Adipose tissue (tissue), 3 donors: Measurements from ENCODE around the gene LRRC41. TPM values are rescaled to one million over a fixed set of nuclear protein-coding genes. Genes with fewer than 3 reads are reported as not detected.
A peak's percentile ranks its signal among the peaks of the same experiment; 100 is the strongest.
"Not testable (repeated sequence)": the region's sequence is repeated elsewhere in the genome, so short reads cannot be mapped to it uniquely, and the experiment has no call there.

Source experiments
- H3K27ac ChIP-seq: one replicate; pipeline ENCODE4 v1.5.1; 2013; ENCODE audit warnings: low read depth, low read length
- WGBS, 3 donors: extraction: QIAGEN DNeasy Blood & Tissue Kit; methylation state at CpG; one replicate each; pipeline ENCODE4 v1.1.7; 2013; 5-methylcytosine and 5-hydroxymethylcytosine counted together
- polyA plus RNA-seq, 3 donors: library from polyadenylated mRNA; stranded (reverse); fragments of 200-250 nt; gene quantifications; one replicate each; pipeline ENCODE4 v1.2.3, GENCODE V29; 2013
- donor health status: healthy with polysubstance abuse.
- donor health status: Bipolar disorder and iron deficiency.
- donor health status: healthy.

LRRC41 gene
- polyA plus RNA-seq, 3 donors: 29.5 to 52.7 (median 33.1) TPM

DNA sequence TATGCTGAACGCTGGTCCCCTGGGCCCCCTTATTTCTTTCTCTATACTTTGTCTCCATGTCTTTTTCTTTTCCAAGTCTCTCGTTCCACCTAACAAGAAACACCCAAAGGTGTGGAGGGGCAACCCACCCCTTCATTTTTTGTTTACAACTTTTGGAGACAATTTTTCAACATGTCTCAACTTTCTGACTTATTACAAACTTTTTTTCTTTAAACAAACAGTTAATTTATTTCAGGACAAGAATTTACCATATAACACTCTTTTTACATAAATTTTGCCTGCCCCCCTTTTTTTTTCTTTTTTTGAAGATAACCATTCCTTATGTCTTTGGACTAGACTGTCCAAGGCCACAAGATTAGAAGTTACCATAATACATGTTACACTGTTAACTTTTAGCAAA, 27.0 kb upstream of the LRRC41 start:
- WGBS, 3 donors: 82 to 85% (median 83%) methylated on average over 2 of the region's 2 CpGs
- not testable (repeated sequence) for H3K27ac ChIP-seq

GRCh38 chr1:46329807-46330206, 26.4 kb upstream of the LRRC41 start:
- WGBS, 3 donors: 45 to 76% (median 48%) methylated on average over 4 to 7 of the region's 7 CpGs
- H3K27ac ChIP-seq: not testable (repeated sequence)

DNA sequence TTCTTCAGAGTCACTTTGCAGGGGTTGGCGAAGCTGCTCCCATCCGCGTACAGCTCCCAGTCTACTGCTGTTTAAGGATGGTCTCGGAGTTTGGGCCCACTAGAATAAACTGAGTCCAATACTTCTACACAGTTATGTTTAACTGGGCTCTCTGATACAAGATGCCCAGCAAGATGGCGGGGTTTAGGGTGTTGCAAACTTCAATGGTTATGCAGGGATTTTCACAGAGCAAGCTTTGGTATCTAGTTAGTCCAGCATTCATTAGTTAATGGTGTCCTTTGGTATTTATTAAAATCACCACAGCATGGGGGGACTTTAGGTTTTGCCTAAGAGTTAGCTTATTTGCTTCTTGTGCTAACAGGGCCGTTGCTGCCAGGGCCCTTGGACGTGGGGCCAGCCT, 24.8 kb upstream of the LRRC41 start:
- WGBS, 3 donors: 89 to 94% (median 94%) methylated on average over 7 of the region's 7 CpGs

GRCh38 chr1:46325285-46326076, 22.1 kb upstream of the LRRC41 start:
- not testable (repeated sequence) for H3K27ac ChIP-seq
- 86 to 91% (median 88%) methylated on average over 11 of the region's 11 CpGs for WGBS, 3 donors

More for the DNA sequence above, 24.8 kb upstream of the LRRC41 start:
- not testable (repeated sequence) for H3K27ac ChIP-seq

DNA sequence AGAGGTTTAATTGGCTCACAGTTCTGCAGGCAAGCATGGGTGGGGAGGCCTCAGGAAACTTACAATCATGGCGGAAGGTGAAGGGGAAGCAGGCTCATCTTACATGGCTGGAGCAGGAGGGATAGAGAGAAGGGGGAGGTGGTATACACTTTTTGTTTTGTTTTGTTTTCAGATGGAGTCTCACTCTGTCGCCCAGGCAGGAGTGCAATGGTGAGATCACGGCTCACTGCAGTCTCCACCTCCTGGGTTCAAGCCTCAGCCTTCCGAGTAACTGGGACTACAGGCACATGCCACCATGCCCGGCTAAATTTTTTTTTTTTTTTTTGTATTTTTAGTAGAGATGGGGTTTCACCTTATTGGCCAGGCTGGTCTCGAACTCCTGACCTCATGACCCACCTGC, 18.8 kb upstream of the LRRC41 start:
- WGBS, 3 donors: 91 to 97% (median 92%) methylated on average over 6 of the region's 6 CpGs
- not testable (repeated sequence) for H3K27ac ChIP-seq

- 75 to 88% (median 84%) methylated on average over 11 to 13 of the region's 13 CpGs for WGBS, 3 donors
These were observed 16.8 kb upstream of the LRRC41 start for GRCh38 chr1:46319960-46320914.

GRCh38 chr1:46319301-46319700, 15.9 kb upstream of the LRRC41 start:
- 92 to 95% (median 94%) methylated on average over 6 of the region's 6 CpGs for WGBS, 3 donors
- H3K27ac ChIP-seq: not testable (repeated sequence)

More at GRCh38 chr1:46319960-46320914, 16.8 kb upstream of the LRRC41 start:
- not testable (repeated sequence) for H3K27ac ChIP-seq

- no peak overlapping the region for H3K27ac ChIP-seq
- WGBS, 3 donors: 93 to 100% (median 98%) methylated on average over 1 of the region's 1 CpG
These were observed 13.9 kb upstream of the LRRC41 start for GRCh38 chr1:46317323-46317722.

- no peak overlapping the region for H3K27ac ChIP-seq
- WGBS, 3 donors: 88 to 94% (median 93%) methylated on average over 3 of the region's 3 CpGs
These were observed 12.4 kb upstream of the LRRC41 start for GRCh38 chr1:46315669-46316403.

GRCh38 chr1:46310321-46310720, 6.9 kb upstream of the LRRC41 start:
- 96 to 98% (median 98%) methylated on average over 4 of the region's 4 CpGs for WGBS, 3 donors
- no peak overlapping the region for H3K27ac ChIP-seq

DNA sequence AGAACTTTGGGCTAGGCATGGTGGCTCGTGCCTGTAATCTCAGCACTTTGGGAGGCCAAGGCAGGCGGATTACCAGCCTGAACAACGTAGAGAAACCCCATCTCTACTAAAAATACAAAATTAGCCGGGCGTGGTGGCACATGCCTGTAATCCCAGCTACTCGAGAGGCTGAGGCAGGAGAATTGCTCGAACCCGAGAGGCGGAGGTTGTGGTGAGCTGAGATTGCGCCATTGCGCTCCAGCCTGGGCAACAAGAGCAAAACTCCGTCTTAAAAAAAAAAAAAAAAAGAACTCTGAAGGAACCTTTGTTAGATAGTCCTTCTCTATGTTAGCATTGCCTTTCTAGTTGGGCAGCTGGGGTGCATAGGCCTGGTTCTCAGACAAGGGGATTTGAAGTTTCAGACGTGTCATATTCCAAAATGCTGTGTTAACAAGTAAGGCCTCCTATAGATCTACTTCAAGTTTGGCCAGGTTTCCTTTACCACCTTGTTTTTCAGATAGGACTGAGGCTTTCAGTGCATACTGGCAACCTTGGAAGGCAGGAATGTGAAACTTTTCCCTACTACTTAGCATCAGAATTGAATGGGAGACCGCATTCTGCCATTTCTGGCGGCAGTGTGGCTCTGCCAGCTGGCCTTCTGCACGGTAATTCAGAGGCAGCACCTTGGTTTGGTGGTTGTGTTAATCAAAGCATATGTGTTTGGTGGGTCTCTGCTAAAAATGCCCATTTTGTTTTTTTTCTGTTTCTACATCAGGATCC, 6.2 kb upstream of the LRRC41 start:
- H3K27ac ChIP-seq: no peak overlapping the region
- WGBS, 3 donors: 75 to 89% (median 78%) methylated on average over 16 of the region's 16 CpGs

DNA sequence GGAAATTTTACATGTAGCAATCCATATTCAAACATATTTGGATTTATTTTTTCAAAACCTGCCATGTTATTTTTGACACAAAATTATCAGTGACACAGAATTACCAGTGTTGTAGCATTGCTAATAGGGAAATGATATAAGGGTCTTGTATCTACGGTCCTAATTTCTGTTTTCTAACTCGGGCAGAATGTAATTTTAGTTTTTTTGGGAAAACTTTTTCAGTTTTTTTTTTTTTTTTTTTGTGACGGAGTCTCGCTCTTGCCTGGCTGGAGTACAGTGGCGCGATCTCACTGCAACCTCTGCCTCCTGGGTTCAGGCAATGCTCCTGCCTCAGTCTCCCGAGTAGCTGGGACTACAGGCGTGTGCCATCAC, 2.7 kb upstream of the LRRC41 start:
- WGBS, 3 donors: 92 to 94% (median 94%) methylated on average over 8 of the region's 8 CpGs
- H3K27ac ChIP-seq: no peak overlapping the region

- no peak overlapping the region for H3K27ac ChIP-seq
- 0 to 1% (median 0%) methylated on average over 14 of the region's 14 CpGs for WGBS, 3 donors
These were observed 483 bp upstream of the LRRC41 start for GRCh38 chr1:46303872-46304326.

DNA sequence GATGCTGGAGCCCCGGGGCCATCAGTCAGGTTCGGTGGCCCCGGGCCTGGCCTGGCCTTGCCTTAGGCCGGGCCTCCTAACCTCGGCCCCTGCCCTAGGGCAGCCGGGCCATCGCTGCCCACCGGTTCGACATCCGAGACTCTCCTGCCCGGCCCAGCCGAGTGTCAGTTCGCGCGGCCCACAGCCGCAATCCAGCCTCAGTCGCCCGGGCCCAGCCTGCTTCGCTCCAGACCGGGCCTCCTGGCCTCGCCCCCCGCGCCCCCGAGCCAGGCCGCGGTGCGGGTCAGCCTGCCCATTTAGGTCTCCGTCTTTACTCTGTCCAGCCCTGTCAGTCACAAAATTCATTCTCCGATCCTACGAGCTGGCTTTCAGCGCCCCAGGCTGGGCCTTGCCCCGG, 777 bp downstream of the LRRC41 start:
- WGBS, 3 donors: 0 to 1% (median 0%) methylated on average over 30 to 32 of the region's 32 CpGs
- peak overlapping the region; percentile 97 for H3K27ac ChIP-seq

DNA sequence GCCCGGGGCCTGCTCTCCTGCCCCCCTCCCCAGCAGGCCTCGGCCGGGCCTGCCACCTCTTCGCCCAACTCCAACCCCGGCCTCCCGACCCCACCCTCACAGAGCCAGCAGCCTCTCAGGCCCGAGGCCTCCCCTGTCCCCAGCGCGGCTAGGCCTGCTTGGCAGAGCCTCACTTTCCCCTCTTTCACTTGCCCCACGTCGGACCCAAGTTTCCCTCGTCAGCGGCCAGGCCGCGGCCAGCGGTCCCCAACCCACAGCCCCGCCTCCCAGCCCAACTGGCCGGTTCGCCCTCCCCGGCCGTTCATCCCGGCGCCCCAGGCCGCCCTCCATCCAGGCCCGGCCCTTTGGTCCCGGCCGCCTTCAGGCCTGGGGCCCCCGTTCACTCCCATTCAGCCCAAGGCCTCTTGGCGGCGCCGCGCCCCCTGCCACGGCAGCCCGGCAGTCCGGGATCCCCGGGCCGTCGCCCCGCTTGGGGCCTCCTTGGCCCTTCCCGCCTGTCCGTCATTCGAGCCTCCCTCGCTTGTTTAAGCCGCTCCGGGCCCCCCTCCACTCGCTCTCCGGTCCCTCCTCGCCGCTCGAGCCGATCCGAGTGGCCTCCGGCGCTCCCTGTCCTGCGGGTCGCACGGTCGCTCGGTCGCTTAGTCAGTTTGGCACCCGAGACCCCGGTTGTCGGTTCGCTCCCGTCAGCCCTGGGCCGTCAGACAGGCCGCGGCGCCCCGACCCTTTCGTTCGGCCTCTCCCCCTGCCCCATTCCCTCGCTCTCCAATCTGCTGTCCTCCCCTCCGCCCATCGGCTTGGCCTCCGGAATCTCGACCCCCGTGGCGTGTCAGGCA, 1.4 kb downstream of the LRRC41 start:
- WGBS, 3 donors: 0 to 1% (median 0%) methylated on average over 51 to 79 of the region's 79 CpGs
- H3K27ac ChIP-seq: peak overlapping the region; percentile 97

DNA sequence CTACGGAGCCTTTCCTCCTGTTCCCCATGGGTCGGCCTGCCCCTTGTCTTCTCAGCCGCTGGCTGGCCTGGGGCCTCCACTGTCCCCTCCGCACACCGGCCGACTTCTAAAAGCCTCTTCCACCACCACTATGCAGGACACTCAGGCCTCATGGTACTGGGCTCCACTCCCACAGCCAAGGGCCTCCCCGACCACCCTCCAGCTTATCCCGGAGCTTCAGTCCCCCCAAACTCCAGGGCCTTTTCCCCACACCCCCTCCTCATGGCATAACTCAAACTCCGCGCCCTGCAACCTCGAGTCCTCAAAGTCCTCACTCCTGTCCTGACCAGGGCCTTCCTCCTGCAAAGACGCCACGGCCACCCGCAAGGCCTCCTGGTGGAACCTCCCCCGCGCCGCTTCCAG, 2.0 kb downstream of the LRRC41 start:
- no peak overlapping the region for H3K27ac ChIP-seq
- WGBS, 3 donors: 4 to 10% (median 6%) methylated on average over 17 of the region's 17 CpGs
